GM23338 (cell line): Measurements from ENCODE around the gene SCART1. TPM values are rescaled to one million over a fixed set of nuclear protein-coding genes. Genes with fewer than 3 reads are reported as not detected.

Source experiments
- ATAC-seq: fragments of 200-7000 bp; cut with Tn5 transposase; 3 replicates; pipeline ENCODE4 v1.9.1; 2020
- DNase-seq: peaks from one replicate; pipeline ENCODE4 v3.0.0-alpha.2; 2015; ENCODE audit warnings: low spot score
- H2AFZ ChIP-seq: fragments of 200-600 bp; sonication (generic); 2 replicates; pipeline ENCODE4 v1.8.0; 2016; ENCODE audit warnings: antibody characterized with exemption, mild to moderate bottlenecking, moderate library complexity
- H3F3A ChIP-seq: fragments of 200-600 bp; sonication (generic); replicated peaks from 2 replicates; pipeline ENCODE4 v1.8.0; 2017; ENCODE audit warnings: antibody characterized with exemption, mixed run types, low read depth
- H3K27ac ChIP-seq: fragments of 200-600 bp; sonication (generic); 2 replicates; pipeline ENCODE4 v1.6.1; 2016; ENCODE audit warnings: low read depth
- H3K27me3 ChIP-seq: fragments of 200-600 bp; sonication (generic); 2 replicates; pipeline ENCODE4 v1.8.0; 2016; ENCODE audit warnings: mild to moderate bottlenecking, mixed run types, moderate library complexity; ENCODE audit not compliant: insufficient read depth
- H3K36me3 ChIP-seq: fragments of 200-600 bp; sonication (generic); 2 replicates; pipeline ENCODE4 v1.8.0; 2016; ENCODE audit warnings: mild to moderate bottlenecking; ENCODE audit not compliant: insufficient read depth
- H3K4me1 ChIP-seq: fragments of 200-600 bp; sonication (generic); 2 replicates; pipeline ENCODE4 v1.8.0; 2016; ENCODE audit warnings: mild to moderate bottlenecking, moderate library complexity; ENCODE audit not compliant: insufficient read depth
- H3K4me2 ChIP-seq: fragments of 200-600 bp; sonication (generic); 2 replicates; pipeline ENCODE4 v1.7.1; 2017; ENCODE audit warnings: mixed run types
- H3K4me3 ChIP-seq: fragments of 200-600 bp; sonication (generic); 2 replicates; pipeline ENCODE4 v1.6.1; 2016; ENCODE audit warnings: mixed run types
- H3K79me2 ChIP-seq: fragments of 200-600 bp; sonication (generic); replicated peaks from 2 replicates; pipeline ENCODE4 v1.8.0; 2017; ENCODE audit warnings: mild to moderate bottlenecking; ENCODE audit not compliant: insufficient read depth
- H3K9me2 ChIP-seq: fragments of 200-600 bp; sonication (generic); 2 replicates; pipeline ENCODE4 v1.8.0; 2017; ENCODE audit not compliant: insufficient read depth
- H4K20me1 ChIP-seq: fragments of 200-600 bp; sonication (generic); replicated peaks from 2 replicates; pipeline ENCODE4 v1.8.0; 2017; ENCODE audit warnings: mild to moderate bottlenecking; ENCODE audit not compliant: insufficient read depth
- H3K27ac Mint-ChIP-seq: 2 replicates; pipeline ENCODE4 v1.8.0; 2020; ENCODE audit warnings: inconsistent platforms, mild to moderate bottlenecking, moderate library complexity, mixed read lengths
- H3K27me3 Mint-ChIP-seq: 3 replicates; pipeline ENCODE4 v1.8.0; 2022; ENCODE audit warnings: low read depth, mild to moderate bottlenecking, moderate library complexity, mixed read lengths, inconsistent platforms; ENCODE audit not compliant: insufficient read depth, poor library complexity
- H3K36me3 Mint-ChIP-seq: 3 replicates; pipeline ENCODE4 v1.8.0; 2021; ENCODE audit warnings: low read depth, mild to moderate bottlenecking, inconsistent platforms, moderate library complexity, mixed read lengths
- H3K4me1 Mint-ChIP-seq: 3 replicates; pipeline ENCODE4 v1.8.0; 2020; ENCODE audit warnings: mild to moderate bottlenecking, inconsistent platforms, mixed read lengths
- H3K4me3 Mint-ChIP-seq: 3 replicates; pipeline ENCODE4 v1.8.0; 2021; ENCODE audit warnings: moderate library complexity, mild to moderate bottlenecking, inconsistent platforms, mixed read lengths
- H3K9me3 Mint-ChIP-seq: 3 replicates; pipeline ENCODE4 v1.8.0; 2020; ENCODE audit warnings: moderate library complexity, mild to moderate bottlenecking, inconsistent platforms, mixed read lengths
- CREB1 ChIP-seq: fragments of 250-450 bp; sonication (Bioruptor Pico); IDR thresholded peaks from 2 replicates; pipeline ENCODE4 v1.5.0; 2020; ENCODE audit warnings: low read depth, mild to moderate bottlenecking, moderate library complexity
- ETS1 ChIP-seq: IDR thresholded peaks from 2 replicates; pipeline ENCODE4 v1.6.1; 2016; ENCODE audit warnings: antibody characterized with exemption
- EZH2 ChIP-seq: fragments of 200-600 bp; sonication (generic); IDR thresholded peaks from one replicate; pipeline ENCODE4 v1.8.0; 2017; ENCODE audit warnings: antibody characterized with exemption, mild to moderate bottlenecking, low read depth; ENCODE audit not compliant: unreplicated experiment
- EZH2phosphoT487 ChIP-seq: fragments of 200-600 bp; sonication (generic); IDR thresholded peaks from one replicate; pipeline ENCODE4 v1.8.1; 2018; ENCODE audit warnings: antibody characterized with exemption; ENCODE audit not compliant: unreplicated experiment
- JUNB ChIP-seq: IDR thresholded peaks from one replicate; pipeline ENCODE4 v1.6.1; 2016; ENCODE audit warnings: antibody characterized with exemption; ENCODE audit not compliant: unreplicated experiment
- POLR2AphosphoS5 ChIP-seq: IDR thresholded peaks from 2 replicates; pipeline ENCODE4 v1.6.1; 2016; ENCODE audit warnings: antibody characterized with exemption, low read depth
- ZNF114 ChIP-seq: fragments of 250-450 bp; sonication (Bioruptor Pico); IDR thresholded peaks from 2 replicates; pipeline ENCODE4 v1.5.0; 2020; ENCODE audit warnings: mild to moderate bottlenecking, moderate library complexity
- ZNF331 ChIP-seq: fragments of 250-450 bp; sonication (Bioruptor Pico); IDR thresholded peaks from 2 replicates; pipeline ENCODE4 v1.5.0; 2020; ENCODE audit warnings: low read depth, mild to moderate bottlenecking, moderate library complexity
- ZNF462 ChIP-seq: fragments of 250-450 bp; sonication (Bioruptor Pico); IDR thresholded peaks from 2 replicates; pipeline ENCODE4 v1.5.0; 2020; ENCODE audit warnings: mild to moderate bottlenecking, moderate library complexity
- polyA plus RNA-seq: library from polyadenylated mRNA; unstranded; fragments of >200 nt; fragmentation: Nextera tagmentation; extraction: Ambion mirVana; gene quantifications from 2 replicates; pipeline ENCODE4 v1.2.1, GENCODE V29; 2016
- total RNA-seq: library from RNA; depleted of rRNA; stranded (reverse); fragments of >200 nt; shearing (Covaris generic); gene quantifications from 2 replicates; pipeline ENCODE4 v1.2.3, GENCODE V29; 2014

SCART1 gene
- total and polyA plus RNA-seq, 2 experiments from 2014 or later, result 0.59 TPM; not detected in 1

GRCh38 chr10:133415752-133416151, 38.0 kb upstream of the SCART1 start:
- H3K27me3 Mint-ChIP-seq, result peaks cover 5% of the 10 kb centered on the region
- ATAC-seq, result no peak
- H3K36me3 Mint-ChIP-seq, result peaks cover 62% of the 10 kb centered on the region

GRCh38 chr10:133418289-133418993, 35.3 kb upstream of the SCART1 start:
- Mint-ChIP-seq H3K9me3 (peaks cover 16% of the 10 kb centered on the region), H3K27me3 (peaks cover 13% of the 10 kb centered on the region), H3K4me3 (no peak overlapping the region), H3K4me1 (no peaks in the 10 kb centered on the region), H3K27ac (no peak overlapping the region), H3K36me3 (peaks cover 35% of the 10 kb centered on the region)
- TF ChIP-seq ETS1, result no peak
- TF ChIP-seq ZNF462 (CRISPR knock-in tag), result no peak
- no peak for TF ChIP-seq JUNB
- no peak for TF ChIP-seq POLR2AphosphoS5
- no peak for TF ChIP-seq CREB1 (CRISPR knock-in tag)
- TF ChIP-seq ZNF331 (CRISPR knock-in tag), result no peak
- H3K79me2 ChIP-seq, result no peaks in the 10 kb centered on the region
- peaks cover under 1% of the 10 kb centered on the region; the same call in 1 of the 2 replicates for H3K36me3 ChIP-seq
- DNase-seq (no peak), ATAC-seq (no peak)
- H3K27ac ChIP-seq, result no peak overlapping the region
- no peaks in the 10 kb centered on the region; the same call in 1 of the 2 replicates for H4K20me1 ChIP-seq
- H3F3A ChIP-seq, result 0 out of 2 replicates have a peak, but pooled peaks cover 2% of the 10 kb centered on the region
- peaks cover 7% of the 10 kb centered on the region; the same call in 1 of the 2 replicates for H3K27me3 ChIP-seq
- H3K4me3 ChIP-seq, result no peak overlapping the region
- H3K4me2 ChIP-seq, result no peak overlapping the region
- no peak overlapping the region for H2AFZ ChIP-seq
- H3K9me2 ChIP-seq, result no peaks in the 10 kb centered on the region
- H3K4me1 ChIP-seq, result no peaks in the 10 kb centered on the region

More at GRCh38 chr10:133415752-133416151, 38.0 kb upstream of the SCART1 start:
- H3K4me1 Mint-ChIP-seq, result no peaks in the 10 kb centered on the region
- no peak overlapping the region for H3K27ac ChIP-seq
- H3K4me3 ChIP-seq, result no peak overlapping the region
- no peak for TF ChIP-seq EZH2
- no peak for TF ChIP-seq EZH2phosphoT487
- no peak for TF ChIP-seq JUNB
- TF ChIP-seq ZNF331 (CRISPR knock-in tag), result no peak
- no peak for TF ChIP-seq ZNF114 (CRISPR knock-in tag)
- H4K20me1 ChIP-seq, result no peaks in the 10 kb centered on the region; the same call in 1 of the 2 replicates
- H3K4me3 Mint-ChIP-seq, result no peak overlapping the region
- H2AFZ ChIP-seq, result no peak overlapping the region
- H3K27me3 ChIP-seq, result no peaks in the 10 kb centered on the region
- H3K4me1 ChIP-seq, result no peaks in the 10 kb centered on the region
- peaks cover 24% of the 10 kb centered on the region for H3K79me2 ChIP-seq
- H3F3A ChIP-seq, result no peaks in the 10 kb centered on the region
- H3K9me3 Mint-ChIP-seq, result peaks cover 40% of the 10 kb centered on the region
- H3K9me2 ChIP-seq, result 0 out of 2 replicates have a peak, but pooled peaks cover 3% of the 10 kb centered on the region
- peaks cover 22% of the 10 kb centered on the region for H3K36me3 ChIP-seq
- DNase-seq, result no peak
- no peak overlapping the region for H3K4me2 ChIP-seq
- H3K27ac Mint-ChIP-seq, result no peak overlapping the region
